NCI-H146 treated with DMSO at 0.1 percent for 48 hours (cell line): ENCODE data around the gene ADAMTSL1.
"Not testable (repeated sequence)": the region's sequence is repeated elsewhere in the genome, so short reads cannot be mapped to it uniquely, and the experiment has no call there.

Experiments
- DNase-seq: peaks from one replicate; lab custom pipeline; 2025; ENCODE audit not compliant: unreplicated experiment; lab: John Stamatoyannopoulos, UW

The ADAMTSL1 gene

DNA sequence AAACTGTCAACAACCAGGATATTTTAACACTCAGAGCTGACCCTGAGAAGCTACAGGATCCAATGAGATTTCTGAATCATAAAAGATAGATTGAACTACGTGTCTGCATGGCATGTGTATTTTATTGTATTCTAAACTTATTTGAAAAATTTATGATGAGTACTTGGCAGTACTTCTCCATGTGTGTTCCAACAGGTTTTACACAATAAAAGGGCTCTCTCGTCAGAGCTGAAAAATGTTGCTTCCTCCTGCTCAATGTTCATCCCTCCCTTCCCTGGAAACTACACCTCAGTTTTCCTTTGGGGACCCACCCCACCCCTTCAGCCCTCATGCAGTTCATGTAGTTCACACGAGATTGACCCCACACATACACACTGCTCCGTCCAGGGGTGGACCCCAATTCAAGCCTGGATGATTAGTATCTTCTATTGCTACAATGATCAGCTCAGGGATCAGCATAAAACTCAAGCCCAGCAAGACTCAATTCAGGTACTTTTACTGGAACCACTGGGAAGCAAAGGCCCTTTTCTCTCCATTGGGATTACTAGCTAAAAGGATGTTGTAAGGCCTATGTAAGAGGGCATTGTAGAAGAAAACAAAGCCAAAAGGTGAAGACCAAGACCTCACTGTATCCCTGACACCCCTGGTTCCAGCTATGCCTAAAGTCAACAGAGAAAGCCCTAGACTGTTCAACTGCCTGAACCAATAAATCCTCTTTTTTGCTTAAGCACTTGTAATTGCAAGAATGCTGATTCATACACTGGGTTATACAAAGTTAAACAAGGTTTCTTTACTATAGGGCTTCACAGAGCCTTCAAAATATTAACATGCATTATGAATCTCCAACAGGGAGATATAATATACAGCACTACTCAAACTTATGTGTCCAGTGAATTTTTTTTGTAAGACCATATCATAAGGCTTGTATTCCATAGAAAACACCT, 446.5 kb downstream of the ADAMTSL1 start:
- no peak for DNase-seq

DNA sequence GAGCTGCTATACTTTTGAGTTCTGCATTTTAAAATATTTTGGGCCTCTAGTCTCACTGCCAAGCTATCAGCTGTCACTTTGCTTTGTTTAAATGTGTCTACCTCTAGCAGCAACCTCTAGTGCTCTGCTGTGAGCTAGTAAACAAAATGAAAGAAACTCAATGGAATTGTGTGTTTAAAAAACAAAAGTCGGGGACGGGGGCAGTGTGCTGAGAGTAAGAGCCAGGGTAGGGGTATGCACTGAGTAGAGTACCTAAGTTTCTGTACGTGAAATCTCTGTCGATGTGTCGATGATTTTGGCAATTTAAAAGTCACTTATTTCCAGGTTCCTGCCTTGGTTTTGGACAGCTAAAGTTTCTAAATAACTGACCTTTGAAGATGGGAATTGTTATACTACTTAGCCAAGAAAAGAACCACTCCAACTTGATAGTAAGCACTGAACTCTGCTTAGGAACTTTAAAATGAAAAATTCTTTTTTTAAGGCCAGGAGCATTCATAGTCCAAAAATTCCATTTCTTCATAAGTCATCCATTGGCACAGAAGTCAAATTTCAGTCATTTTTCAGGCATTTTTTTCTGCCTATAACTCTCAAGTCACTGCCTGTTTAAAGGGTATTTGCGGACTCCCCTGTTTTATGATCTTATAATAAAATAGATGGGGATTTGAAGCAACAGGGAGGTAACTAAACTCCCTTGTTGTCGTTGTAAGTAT, 447.6 kb downstream of the ADAMTSL1 start:
- DNase-seq, result no peak

DNA sequence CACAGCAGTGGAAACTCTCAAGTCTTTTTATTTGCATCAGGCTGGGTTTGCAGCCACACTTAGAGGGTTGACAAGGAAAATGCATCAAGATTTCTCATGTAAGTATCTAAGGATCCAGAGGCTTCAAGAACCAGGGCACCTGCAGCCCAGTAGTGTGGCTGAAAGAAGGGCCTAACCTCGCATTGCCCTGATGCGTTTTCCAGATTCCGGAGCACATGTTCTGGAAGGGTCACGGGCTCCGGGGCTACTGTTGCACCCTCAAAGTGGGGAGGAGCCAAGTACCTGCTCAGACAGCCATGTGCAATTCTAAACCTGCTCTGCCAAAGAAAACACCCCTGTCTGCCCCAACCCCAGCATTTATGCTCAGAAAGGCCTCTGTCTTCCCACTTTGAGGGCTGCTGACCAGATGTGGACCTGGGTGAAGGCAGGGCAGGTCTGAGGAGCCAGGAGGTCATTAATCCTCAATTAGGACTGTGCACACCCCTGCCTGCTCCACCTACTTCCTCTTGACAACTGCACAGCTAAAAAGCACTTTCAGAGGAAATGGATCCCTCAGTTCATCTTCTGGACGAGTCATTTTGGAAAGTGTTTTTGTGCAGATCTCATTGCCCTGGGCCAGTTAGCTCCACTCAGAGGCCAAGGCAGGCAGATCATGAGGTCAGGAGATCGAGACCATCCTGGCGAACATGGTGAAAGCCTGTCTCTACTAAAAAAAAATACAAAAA, 448.4 kb downstream of the ADAMTSL1 start:
- DNase-seq, result no peak

DNA sequence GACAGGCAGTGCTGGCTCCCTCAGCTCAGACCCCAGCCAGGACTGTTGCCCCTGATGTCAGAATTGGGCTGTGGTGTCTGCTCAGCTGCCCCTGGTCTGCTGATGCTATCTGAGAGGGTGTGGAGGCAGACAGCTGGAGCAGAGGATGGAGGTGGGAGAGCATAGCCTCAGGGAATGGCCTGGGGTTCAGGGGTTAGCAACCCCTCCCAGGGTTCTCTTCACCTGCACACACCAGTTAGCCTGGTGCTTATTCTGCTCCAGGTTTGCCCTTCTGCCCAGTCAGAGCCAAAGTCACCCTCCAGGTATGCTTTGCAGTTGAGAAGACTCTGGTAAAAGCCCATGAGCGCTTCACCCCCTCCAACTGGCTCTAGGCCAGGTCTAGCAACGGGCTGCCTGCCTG, 449.2 kb downstream of the ADAMTSL1 start:
- DNase-seq, result no peak

DNA sequence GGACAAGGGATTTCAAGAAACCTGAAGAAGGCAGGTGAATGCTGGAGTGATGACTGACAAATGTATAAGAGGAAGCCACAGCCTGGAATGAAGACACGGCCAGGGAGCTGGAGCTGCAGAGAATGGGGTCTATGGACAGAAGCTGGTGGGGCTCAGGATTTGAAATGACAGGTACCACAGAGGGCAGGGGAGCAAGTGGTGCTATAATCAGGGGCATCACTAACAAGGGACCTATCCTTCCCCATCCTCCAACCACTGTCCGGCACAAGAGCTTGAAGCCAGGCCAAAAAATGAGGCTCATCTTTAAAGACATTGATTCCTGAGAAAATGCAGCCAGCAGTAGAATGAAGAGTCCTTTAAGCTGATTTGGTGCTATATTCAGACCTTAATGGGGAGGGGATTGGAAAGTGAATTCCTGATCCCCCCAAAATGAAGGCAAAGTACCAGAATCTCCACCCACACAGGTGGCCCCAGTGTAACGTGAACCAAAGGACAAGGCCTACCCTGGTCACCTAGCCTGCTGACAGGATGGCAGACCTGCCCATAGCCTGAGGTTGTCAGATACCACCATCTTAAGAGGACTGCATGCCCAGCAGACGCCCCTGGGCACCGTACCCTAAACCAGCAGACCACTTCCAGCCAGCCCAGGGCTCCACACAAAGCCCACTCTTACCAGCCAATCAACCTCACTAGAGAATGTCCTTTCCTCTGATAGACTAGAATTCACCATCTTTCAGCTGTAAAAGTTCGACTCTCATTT, 449.9 kb downstream of the ADAMTSL1 start:
- DNase-seq, result no peak

DNA sequence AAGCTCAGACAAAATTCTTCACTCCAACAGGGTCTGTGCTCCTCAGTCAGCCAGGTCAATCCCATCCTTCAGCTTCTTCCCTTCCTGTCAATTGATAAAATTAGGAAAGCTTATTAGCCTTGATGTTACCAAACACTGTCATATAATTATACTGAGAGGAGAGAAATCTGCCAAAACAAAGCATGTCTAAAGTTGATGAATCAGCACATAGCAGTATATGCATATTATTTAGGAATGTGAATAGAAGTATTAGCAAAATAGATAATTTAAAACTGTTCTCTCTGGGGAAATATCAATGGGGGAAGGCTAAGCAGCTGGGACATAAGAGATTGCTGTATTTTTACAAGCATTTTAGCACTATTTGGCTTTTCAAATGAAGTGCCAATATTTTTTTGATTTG, 451.9 kb downstream of the ADAMTSL1 start:
- DNase-seq, result no peak

DNA sequence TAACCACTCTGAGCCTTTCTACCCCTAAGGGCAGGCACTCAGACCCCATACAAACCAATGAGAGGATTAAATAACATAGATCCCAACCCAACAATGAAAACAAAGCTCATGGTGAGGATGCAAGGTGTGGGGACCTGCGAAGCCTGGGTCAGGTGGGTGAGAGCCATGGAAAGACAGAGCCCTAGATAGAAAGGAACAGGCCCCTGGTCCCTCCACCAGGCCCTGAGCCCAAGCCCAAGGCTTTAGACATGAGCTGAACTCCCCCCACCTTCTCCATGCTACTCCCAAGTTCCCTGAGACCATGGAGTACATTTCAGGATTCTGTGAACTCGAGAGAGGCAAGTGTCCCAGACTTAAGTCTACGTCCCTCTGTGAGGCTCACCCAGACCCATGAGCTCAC, 452.6 kb downstream of the ADAMTSL1 start:
- DNase-seq, result no peak

DNA sequence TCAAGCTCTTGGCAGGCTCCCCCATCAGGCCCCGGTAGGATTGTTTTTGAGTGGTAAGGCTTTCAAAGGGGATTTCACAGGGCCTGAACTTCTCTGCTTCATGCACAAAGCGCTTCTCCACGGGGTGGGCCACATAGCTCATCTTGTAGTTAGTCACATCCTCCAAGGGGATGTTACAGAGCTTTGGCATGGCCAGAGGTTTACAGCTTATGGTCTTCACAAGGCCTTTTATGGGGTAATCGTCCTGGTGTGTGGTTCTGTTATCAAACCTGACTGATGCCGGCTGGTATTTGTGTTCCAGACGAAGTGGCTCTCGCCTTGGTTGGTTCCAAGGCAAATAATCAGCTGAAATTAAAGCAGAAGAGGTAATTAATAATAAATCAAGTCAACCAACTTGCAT, 454.8 kb downstream of the ADAMTSL1 start:
- DNase-seq, result no peak

DNA sequence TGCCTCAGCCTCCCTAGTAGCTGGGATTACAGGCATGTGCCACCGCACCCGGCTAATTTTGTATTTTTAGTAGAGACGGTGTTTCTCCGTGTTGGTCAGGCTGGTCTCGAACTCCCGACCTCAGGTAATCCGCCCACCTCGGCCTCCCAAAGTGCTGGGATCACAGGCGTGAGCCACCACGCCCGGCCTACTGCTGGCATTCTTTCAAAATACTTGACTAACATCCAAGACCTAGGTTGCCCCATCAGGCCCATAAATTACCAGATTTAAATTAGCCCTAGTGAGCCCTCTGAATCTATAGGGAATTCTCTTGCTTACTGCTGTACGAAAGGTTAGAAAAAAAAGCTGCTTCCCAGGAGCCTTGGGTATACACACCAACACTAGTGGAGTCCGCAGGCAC, 456.7 kb downstream of the ADAMTSL1 start:
- DNase-seq, result not testable (repeated sequence)

DNA sequence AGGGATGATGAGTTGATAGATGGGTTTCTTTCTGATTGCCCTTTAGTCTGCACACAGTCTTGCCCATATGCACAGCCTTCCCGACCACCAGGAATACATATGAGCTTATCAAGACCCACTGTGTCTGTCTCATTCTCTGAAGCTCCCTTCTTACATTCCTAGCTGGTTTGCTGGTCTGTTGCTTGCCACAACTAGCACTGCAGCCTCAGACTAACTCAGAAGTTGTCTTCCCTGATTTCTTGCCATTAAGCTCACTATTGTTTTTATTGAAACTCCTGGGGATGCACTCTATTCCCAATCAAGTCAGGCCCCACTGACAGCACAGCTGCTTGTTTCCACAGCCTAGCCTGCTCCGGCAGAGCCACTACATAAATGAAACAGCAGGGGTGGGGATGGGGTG, 461.6 kb downstream of the ADAMTSL1 start:
- DNase-seq, result no peak

DNA sequence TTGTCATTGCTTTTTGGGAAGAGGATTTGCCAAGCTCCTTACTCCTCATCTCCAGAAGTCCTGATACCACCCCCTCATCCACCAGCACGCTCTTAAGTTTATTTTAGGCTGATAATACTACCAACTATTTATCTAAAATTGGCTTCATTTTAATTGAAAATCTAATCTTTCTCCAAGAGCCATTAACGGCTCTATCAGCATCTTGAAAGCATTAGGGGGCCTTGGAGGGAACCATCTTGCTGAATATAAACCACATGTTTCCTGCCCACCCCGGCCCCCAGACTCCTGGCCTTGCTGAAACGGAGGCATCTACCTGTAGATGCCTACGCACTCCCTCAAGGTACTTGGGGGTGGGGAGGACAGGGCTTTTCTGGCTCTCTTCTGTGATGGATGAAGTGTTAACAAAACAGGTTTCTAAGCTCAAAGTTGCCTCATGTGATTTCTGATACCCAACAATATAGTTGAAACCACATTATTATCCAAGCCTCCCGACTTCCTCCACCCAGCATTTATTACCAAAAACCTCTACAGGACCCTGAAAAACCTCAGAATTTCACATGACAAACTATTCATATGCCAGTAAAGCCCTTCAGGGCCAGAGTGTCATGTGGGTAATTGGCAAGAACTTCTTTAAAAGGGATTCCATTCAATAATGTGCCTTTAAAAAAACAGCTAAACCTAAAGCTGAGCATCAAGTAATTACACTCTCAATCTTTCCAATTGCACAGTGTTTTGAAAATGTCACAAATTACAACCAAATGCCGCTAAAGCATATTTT, 462.3 kb downstream of the ADAMTSL1 start:
- no peak for DNase-seq

DNA sequence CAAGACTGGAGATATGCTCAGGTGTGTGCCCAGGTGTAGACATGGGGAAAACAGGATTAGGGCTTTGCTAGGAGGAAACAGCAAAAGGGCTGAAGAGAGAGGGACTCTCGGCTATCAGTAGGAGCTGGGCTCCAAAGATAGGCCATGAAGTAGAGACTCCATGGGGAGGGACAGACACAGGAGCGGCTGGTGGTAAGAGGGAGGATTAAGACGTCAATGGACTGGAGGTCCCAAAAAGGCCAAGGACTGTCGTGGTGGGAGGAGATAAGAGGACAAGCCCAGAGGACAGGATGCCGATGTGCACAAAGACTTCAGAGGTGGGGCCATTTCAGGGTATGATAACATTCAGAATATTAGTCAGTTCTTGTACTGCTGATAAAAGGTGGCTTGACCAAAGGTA, 466.0 kb downstream of the ADAMTSL1 start:
- no peak for DNase-seq

DNA sequence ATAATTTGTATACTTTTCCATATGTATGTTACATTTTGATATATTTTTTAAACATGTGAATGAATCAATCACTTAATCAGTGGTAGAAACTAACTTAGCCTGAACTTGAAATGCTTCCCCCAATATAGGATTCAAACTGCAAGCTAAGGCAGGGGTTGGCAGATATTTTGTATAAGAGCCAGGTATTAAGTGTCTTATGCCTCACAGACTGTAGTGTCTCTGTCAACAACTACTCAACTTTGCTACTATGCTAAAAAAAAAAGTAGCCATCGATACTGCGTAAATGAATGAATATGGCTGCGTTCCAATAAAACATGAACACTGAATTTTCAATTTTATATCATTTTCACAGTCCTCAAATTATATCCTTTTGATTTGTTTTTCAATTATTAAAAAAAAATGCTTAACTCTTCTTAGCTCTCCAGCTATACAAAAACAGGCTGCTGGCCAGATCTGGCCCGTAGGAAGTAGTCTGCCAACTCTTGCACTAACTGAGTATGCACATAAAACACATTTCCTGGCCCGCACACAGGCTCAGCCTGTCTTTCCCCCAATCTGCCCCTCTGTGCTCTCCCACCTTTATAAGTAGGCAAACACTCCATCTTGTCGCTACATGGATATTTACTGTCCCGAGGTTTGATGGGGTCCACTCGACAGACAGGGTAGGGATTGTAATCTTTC, 467.2 kb downstream of the ADAMTSL1 start:
- DNase-seq, result no peak

DNA sequence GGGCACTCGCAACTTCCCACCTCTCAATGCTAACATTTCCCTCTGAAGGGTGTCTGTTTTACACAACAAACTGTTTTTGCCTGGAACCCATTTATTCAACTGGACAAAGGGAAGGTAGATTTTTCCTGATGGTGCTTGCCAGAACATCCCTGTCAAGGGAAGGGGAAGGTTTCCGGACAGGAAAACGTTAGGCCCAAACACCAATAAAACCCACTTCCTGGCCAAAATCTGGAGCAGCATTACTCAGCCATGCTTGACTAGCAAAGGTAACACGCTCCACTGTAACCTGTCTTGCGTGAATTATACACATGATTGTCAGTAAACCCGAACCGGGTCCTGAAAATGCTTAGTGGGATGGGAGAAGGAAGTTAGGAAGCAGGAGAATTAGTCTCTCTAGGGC, 468.8 kb downstream of the ADAMTSL1 start:
- no peak for DNase-seq

DNA sequence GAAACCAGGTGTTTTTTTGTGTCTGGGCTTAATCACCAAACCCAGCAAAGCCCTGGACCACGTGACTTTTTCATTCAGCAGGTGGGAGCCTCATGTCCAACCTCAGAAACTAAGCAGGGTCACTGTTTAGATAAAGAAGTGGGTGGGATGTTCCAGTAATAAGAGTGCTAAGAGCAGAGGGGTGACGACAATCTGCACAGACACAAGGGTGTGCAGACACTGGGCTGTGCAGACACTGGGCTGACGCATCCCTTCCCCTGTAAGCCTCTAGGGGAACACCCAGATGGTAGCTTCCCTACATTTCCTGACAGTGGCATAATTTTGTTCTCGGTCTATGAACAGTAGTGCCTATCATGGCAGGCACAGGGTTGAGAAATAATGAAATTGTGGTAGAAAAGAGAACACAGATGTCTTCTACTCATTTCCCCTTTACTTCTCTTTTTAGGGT, 474.0 kb downstream of the ADAMTSL1 start:
- peak; percentile 95 for DNase-seq

DNA sequence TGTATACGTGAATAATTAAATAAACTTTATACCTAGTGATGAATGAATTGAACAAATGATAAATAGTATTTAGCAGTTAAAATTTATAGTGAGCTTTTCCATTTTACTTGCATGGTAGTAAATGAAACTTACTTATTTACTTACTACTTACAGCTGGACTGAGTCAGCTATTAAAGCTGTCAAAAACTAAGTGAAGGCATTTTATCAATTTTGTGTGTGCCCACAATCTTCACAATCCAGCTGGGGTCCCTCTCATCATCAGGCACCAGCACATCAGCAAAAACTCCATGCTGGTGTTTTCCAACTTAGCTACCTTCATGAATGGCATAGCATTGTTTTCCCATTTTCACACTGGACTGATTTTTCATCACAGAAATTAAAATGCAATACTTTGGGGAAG, 478.0 kb downstream of the ADAMTSL1 start:
- no peak for DNase-seq

DNA sequence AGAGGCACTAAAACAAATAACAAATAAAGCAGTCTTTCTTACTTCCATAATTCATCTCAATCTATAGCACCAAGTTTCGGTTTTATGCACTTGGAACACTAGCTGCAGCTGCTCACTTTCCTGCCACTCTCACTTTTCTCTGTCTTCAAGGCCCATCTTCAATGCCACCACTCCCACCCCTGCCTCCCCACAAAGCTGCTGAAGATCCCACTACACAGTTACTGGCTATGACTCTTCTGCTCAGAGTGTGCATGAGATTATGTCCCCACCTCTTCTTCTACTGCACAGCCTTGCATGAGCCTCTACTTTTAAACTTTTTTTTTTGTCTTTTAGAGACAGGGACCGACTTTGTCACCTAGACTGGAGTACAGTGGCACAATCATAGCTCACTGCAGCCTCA, 481.7 kb downstream of the ADAMTSL1 start:
- DNase-seq, result no peak
